Mesenchymal stem cell (in vitro differentiated cells and primary cell): ENCODE results near the gene NT5C1B.

Source experiments
- DNase-seq: peaks from one replicate; pipeline ENCODE4 v3.0.0-alpha.2; 2013
- H2AFZ ChIP-seq: one replicate; pipeline ENCODE4 v1.6.1; 2013; ENCODE audit warnings: low read depth, mild to moderate bottlenecking, control low read depth, inconsistent platforms, low read length, moderate library complexity
- H2AK5ac ChIP-seq: 2 replicates; pipeline ENCODE4 v1.6.1; 2013; ENCODE audit warnings: low read length, moderate library complexity, mild to moderate bottlenecking, inconsistent platforms; ENCODE audit not compliant: severe bottlenecking
- H2BK120ac ChIP-seq: one replicate; pipeline ENCODE4 v1.6.1; 2013; ENCODE audit warnings: low read depth, mild to moderate bottlenecking, inconsistent platforms, low read length, moderate library complexity
- H2BK12ac ChIP-seq, 2 experiments: one replicate each; pipeline ENCODE4 v1.6.1; 2013; ENCODE audit warnings: inconsistent platforms in 2 of 2, low read length in 2 of 2, mild to moderate bottlenecking in 2 of 2, moderate library complexity in 2 of 2, control low read depth in 1 of 2
- H2BK15ac ChIP-seq: one replicate; pipeline ENCODE4 v1.6.1; 2013; ENCODE audit warnings: mild to moderate bottlenecking, low read depth, inconsistent platforms; ENCODE audit not compliant: poor library complexity, severe bottlenecking
- H2BK5ac ChIP-seq: 2 replicates; pipeline ENCODE4 v1.6.1; 2013; ENCODE audit warnings: low read depth, mild to moderate bottlenecking, low read length, control low read depth, inconsistent platforms; ENCODE audit not compliant: poor library complexity, severe bottlenecking
- H3K14ac ChIP-seq, 2 experiments: one replicate each; pipeline ENCODE4 v1.6.1; 2013; ENCODE audit warnings: inconsistent platforms in 2 of 2, low read length in 2 of 2, control low read depth in 1 of 2, mild to moderate bottlenecking in 1 of 2, moderate library complexity in 1 of 2
- H3K18ac ChIP-seq, 2 experiments: one replicate each; pipeline ENCODE4 v1.6.1; 2013; ENCODE audit warnings: inconsistent platforms in 2 of 2, low read length in 2 of 2, control low read depth in 1 of 2, low read depth in 1 of 2, mild to moderate bottlenecking in 1 of 2
- H3K23ac ChIP-seq, 2 experiments: one replicate each; pipeline ENCODE4 v1.6.1; 2013; ENCODE audit warnings: inconsistent platforms in 2 of 2, low read length in 2 of 2, mild to moderate bottlenecking in 2 of 2, moderate library complexity in 2 of 2, control low read depth in 1 of 2
- H3K27ac ChIP-seq: 2 replicates; pipeline ENCODE4 v1.5.1; 2013; ENCODE audit warnings: mild to moderate bottlenecking, moderate library complexity, low read length, control low read depth, inconsistent platforms; ENCODE audit not compliant: poor library complexity, severe bottlenecking
- H3K27me3 ChIP-seq, 2 experiments: 2 replicates each; pipeline versions ENCODE4 v1.6.1 to v1.7.0; 2013; ENCODE audit warnings: low read length in 2 of 2, mild to moderate bottlenecking in 2 of 2, moderate library complexity in 2 of 2, control low read depth in 1 of 2, inconsistent platforms in 1 of 2; ENCODE audit not compliant: control insufficient read depth in 1 of 2, insufficient read depth in 1 of 2
- H3K36me3 ChIP-seq, 2 experiments: 2 replicates each; pipeline versions ENCODE4 v1.6.1 to v1.7.0; 2013; ENCODE audit warnings: low read length in 2 of 2, control low read depth in 1 of 2, inconsistent platforms in 1 of 2, low read depth in 1 of 2, mild to moderate bottlenecking in 1 of 2; ENCODE audit not compliant: insufficient read depth in 2 of 2, control insufficient read depth in 1 of 2
- H3K4ac ChIP-seq, 2 experiments: one replicate each; pipeline ENCODE4 v1.6.1; 2013; ENCODE audit warnings: inconsistent platforms in 2 of 2, low read length in 2 of 2, mild to moderate bottlenecking in 2 of 2, moderate library complexity in 2 of 2, control low read depth in 1 of 2, low read depth in 1 of 2
- H3K4me1 ChIP-seq: 2 replicates; pipeline ENCODE4 v1.6.1; 2013; ENCODE audit warnings: low read depth, low read length, control low read depth; ENCODE audit not compliant: control insufficient read depth, insufficient read depth
- H3K4me2 ChIP-seq: 2 replicates; pipeline ENCODE4 v1.6.1; 2013; ENCODE audit warnings: low read length, mild to moderate bottlenecking, inconsistent platforms; ENCODE audit not compliant: poor library complexity, severe bottlenecking
- H3K4me3 ChIP-seq, 2 experiments: 2 replicates each; pipeline versions ENCODE4 v1.5.1 to v1.7.0; 2013; ENCODE audit warnings: low read length in 2 of 2, mild to moderate bottlenecking in 2 of 2, control low read depth in 1 of 2, low read depth in 1 of 2; ENCODE audit not compliant: insufficient read depth in 1 of 2
- H3K79me1 ChIP-seq: replicated peaks from 2 replicates; pipeline ENCODE4 v1.6.1; 2013; ENCODE audit warnings: mild to moderate bottlenecking, control low read depth, low read length, inconsistent platforms; ENCODE audit not compliant: poor library complexity, severe bottlenecking
- H3K9ac ChIP-seq: 2 replicates; pipeline ENCODE4 v1.7.0; 2013; ENCODE audit warnings: mild to moderate bottlenecking, low read length, moderate library complexity
- H3K9me3 ChIP-seq: 2 replicates; pipeline ENCODE4 v1.7.0; 2013; ENCODE audit warnings: mild to moderate bottlenecking, low read length; ENCODE audit not compliant: control insufficient read depth
- H4K8ac ChIP-seq: one replicate; pipeline ENCODE4 v1.6.1; 2013; ENCODE audit warnings: inconsistent platforms, mild to moderate bottlenecking, low read length, moderate library complexity
- H4K91ac ChIP-seq: one replicate; pipeline ENCODE4 v1.6.1; 2013; ENCODE audit warnings: mild to moderate bottlenecking, low read length, inconsistent platforms
- WGBS: methylation state at CpG from one replicate; pipeline ENCODE4 v1.1.7; 2013; ENCODE audit warnings: mixed read lengths; 5-methylcytosine and 5-hydroxymethylcytosine counted together

Gene NT5C1B

DNA sequence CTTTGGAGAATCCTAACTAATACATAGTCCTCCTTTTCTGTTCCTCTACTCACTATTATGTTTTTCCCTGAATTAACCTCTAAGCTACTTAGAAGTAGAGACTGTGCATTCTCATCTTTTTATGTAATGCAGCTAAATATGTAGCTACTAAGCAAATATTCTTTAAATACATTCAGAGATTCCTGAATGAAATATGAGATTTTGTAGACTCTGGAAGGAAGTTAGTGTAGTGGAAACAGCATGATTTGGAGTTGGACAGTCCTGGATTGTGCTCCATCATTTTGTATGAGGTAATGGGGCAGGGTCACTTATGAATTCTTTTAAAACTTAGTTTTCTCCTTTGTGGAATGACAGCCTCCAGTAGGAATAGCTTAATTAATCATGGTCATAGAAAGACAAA, 24.7 kb upstream of the NT5C1B start:
- no peak overlapping the region for H4K91ac ChIP-seq
- no peak overlapping the region for H2BK120ac ChIP-seq
- no peak overlapping the region for H3K4me3 ChIP-seq
- no peaks in the 10 kb centered on the region for H3K27me3 ChIP-seq
- no peak overlapping the region for H2BK12ac ChIP-seq
- no peak overlapping the region for H2BK15ac ChIP-seq
- DNase-seq: no peak
- H2BK5ac ChIP-seq: no peak overlapping the region
- no peak overlapping the region for H3K27ac ChIP-seq
- no peak overlapping the region for H3K4me2 ChIP-seq
- no peak overlapping the region for H2AK5ac ChIP-seq
- H3K14ac ChIP-seq: no peak overlapping the region
- no peak overlapping the region for H3K4ac ChIP-seq
- no peak overlapping the region for H3K9ac ChIP-seq
- H3K4me1 ChIP-seq: no peaks in the 10 kb centered on the region
- H3K79me1 ChIP-seq: no peaks in the 10 kb centered on the region
- no peak overlapping the region for H3K18ac ChIP-seq
- H2AFZ ChIP-seq: no peak overlapping the region
- H3K9me3 ChIP-seq: peaks cover 6% of the 10 kb centered on the region
- H3K23ac ChIP-seq: no peak overlapping the region
- H3K36me3 ChIP-seq: no peaks in the 10 kb centered on the region
- H4K8ac ChIP-seq: no peak overlapping the region

DNA sequence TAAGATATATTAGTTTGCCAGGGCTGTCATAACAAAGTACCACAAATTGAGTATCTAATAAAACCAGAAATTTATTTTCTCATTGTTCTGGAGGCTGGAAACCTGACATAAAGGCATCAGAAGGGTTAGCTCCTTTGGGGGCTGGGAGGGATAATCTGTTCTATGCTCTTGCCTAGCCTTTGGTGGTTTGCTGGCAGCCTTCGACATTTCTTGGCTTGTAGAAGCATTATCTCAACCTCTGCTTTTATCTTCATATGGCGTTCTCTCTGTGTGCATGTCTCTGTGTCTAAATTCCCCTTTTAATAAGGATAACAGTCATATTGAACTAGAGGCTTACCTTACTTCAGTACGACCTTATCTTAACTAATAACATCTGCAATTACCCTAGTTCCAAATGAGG, 22.8 kb upstream of the NT5C1B start:
- no peak overlapping the region for H3K4me2 ChIP-seq
- no peaks in the 10 kb centered on the region for H3K9me3 ChIP-seq
- H3K14ac ChIP-seq: no peak overlapping the region

DNA sequence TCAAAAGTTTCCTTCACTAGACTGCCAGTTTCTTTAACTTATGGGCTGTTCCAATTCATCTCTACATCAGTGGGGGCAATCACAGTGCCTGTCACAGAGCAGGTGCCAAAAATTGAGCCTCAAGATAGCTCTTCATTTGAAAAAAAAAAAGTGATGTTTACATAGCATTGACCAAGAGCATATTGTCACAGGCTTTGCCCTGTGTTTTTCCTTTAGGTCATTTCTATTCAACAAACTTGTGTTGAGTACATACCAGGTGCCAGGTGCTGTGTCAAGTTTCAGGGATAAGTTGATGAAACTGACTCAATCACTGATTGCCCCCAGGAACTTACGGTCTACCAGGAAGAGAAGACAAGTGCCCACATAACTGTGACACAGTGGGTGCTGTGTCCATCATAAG, 22.2 kb upstream of the NT5C1B start:
- H3K79me1 ChIP-seq: no peaks in the 10 kb centered on the region
- no peaks in the 10 kb centered on the region for H3K36me3 ChIP-seq
- no peaks in the 10 kb centered on the region for H3K27me3 ChIP-seq
- H2AK5ac ChIP-seq: no peak overlapping the region
- no peak overlapping the region for H2BK5ac ChIP-seq
- H2BK120ac ChIP-seq: no peak overlapping the region
- H3K4me1 ChIP-seq: no peaks in the 10 kb centered on the region
- H3K23ac ChIP-seq: no peak overlapping the region
- no peak overlapping the region for H3K18ac ChIP-seq
- H3K9ac ChIP-seq: no peak overlapping the region
- no peak overlapping the region for H3K14ac ChIP-seq
- H2BK15ac ChIP-seq: no peak overlapping the region
- H3K4me2 ChIP-seq: no peak overlapping the region
- no peak overlapping the region for H3K4ac ChIP-seq
- H3K9me3 ChIP-seq: no peaks in the 10 kb centered on the region
- 96% methylated on average over 1 of the region's 1 CpG for WGBS
- H4K91ac ChIP-seq: no peak overlapping the region
- no peak overlapping the region for H3K27ac ChIP-seq
- no peak overlapping the region for H3K4me3 ChIP-seq
- no peak overlapping the region for H4K8ac ChIP-seq
- H2BK12ac ChIP-seq: no peak overlapping the region
- no peak overlapping the region for H2AFZ ChIP-seq
- DNase-seq: no peak

More for the DNA sequence above, 22.8 kb upstream of the NT5C1B start:
- no peak overlapping the region for H2BK12ac ChIP-seq
- H3K79me1 ChIP-seq: no peaks in the 10 kb centered on the region
- H2BK120ac ChIP-seq: no peak overlapping the region
- no peak overlapping the region for H4K91ac ChIP-seq
- no peak overlapping the region for H3K18ac ChIP-seq
- 100% methylated on average over 2 of the region's 3 CpGs for WGBS
- H2AK5ac ChIP-seq: no peak overlapping the region
- no peaks in the 10 kb centered on the region for H3K36me3 ChIP-seq
- H3K9ac ChIP-seq: no peak overlapping the region
- no peaks in the 10 kb centered on the region for H3K27me3 ChIP-seq
- H4K8ac ChIP-seq: no peak overlapping the region
- H2AFZ ChIP-seq: no peak overlapping the region
- no peak overlapping the region for H3K4me3 ChIP-seq
- DNase-seq: no peak
- H2BK15ac ChIP-seq: no peak overlapping the region
- H2BK5ac ChIP-seq: no peak overlapping the region
- no peak overlapping the region for H3K4ac ChIP-seq
- no peak overlapping the region for H3K23ac ChIP-seq
- H3K4me1 ChIP-seq: no peaks in the 10 kb centered on the region
- no peak overlapping the region for H3K27ac ChIP-seq

DNA sequence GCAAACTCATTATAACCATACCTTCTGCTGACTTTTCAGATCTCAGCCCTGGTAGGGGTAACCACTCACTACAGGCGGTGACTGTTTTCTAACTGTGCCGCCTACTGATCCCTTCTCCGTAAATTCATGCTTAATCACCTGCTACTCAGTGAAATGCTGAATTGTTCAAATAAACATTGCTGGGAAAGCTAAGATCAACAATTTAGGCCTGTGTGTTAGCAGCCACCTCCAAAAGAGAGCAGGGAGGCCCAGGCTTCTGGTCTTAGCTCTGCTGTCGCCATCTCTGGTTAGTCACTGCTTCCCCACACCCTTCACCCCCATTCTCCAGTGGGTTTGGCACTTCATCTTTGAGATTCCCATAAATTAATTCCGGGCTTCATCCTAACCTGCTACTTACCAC, 21.8 kb upstream of the NT5C1B start:
- H3K14ac ChIP-seq: no peak overlapping the region
- H3K23ac ChIP-seq: no peak overlapping the region
- H3K27me3 ChIP-seq: peaks cover 0 to 3% of the 10 kb centered on the region in 2 experiments
- no peak overlapping the region for H3K4me3 ChIP-seq
- H2BK120ac ChIP-seq: no peak overlapping the region
- no peak overlapping the region for H3K27ac ChIP-seq
- no peak overlapping the region for H2AK5ac ChIP-seq
- H2AFZ ChIP-seq: no peak overlapping the region
- H3K36me3 ChIP-seq: no peaks in the 10 kb centered on the region
- no peak overlapping the region for H3K18ac ChIP-seq
- no peaks in the 10 kb centered on the region for H3K4me1 ChIP-seq
- H3K4ac ChIP-seq: no peak overlapping the region
- H3K9ac ChIP-seq: no peak overlapping the region
- H3K4me2 ChIP-seq: no peak overlapping the region
- DNase-seq: no peak
- H3K79me1 ChIP-seq: no peaks in the 10 kb centered on the region
- no peak overlapping the region for H4K91ac ChIP-seq
- no peak overlapping the region for H2BK5ac ChIP-seq
- H2BK12ac ChIP-seq: no peak overlapping the region
- no peak overlapping the region for H2BK15ac ChIP-seq
- no peaks in the 10 kb centered on the region for H3K9me3 ChIP-seq
- no peak overlapping the region for H4K8ac ChIP-seq
- 62% methylated on average over 5 of the region's 5 CpGs for WGBS
